HL-60 (cell line): ENCODE measurements around the gene NT5E.

Experiments
- DNase-seq, 2 experiments: peaks; one replicate each; pipeline ENCODE4 v3.0.0-alpha.2; 2010 to 2020; ENCODE audit warnings: low read depth in 1 of 2, low spot score in 1 of 2
- H3K27ac ChIP-seq: fragments of 250-450 bp; sonication (Bioruptor Pico); replicated peaks from 2 replicates; pipeline ENCODE4 v1.5.1; 2020; ENCODE audit warnings: mild to moderate bottlenecking, moderate library complexity
- H3K27me3 ChIP-seq: fragments of 250-450 bp; sonication (Bioruptor Pico); 2 replicates; pipeline ENCODE4 v1.5.1; 2021; ENCODE audit warnings: mild to moderate bottlenecking, moderate library complexity; ENCODE audit not compliant: insufficient read depth, poor library complexity, severe bottlenecking
- H3K4me3 ChIP-seq: replicated peaks from 2 replicates; pipeline ENCODE4 v1.5.1; 2011; ENCODE audit warnings: mild to moderate bottlenecking, control low read depth, low read length; ENCODE audit not compliant: insufficient read depth
- CTCF ChIP-seq: IDR thresholded peaks from one replicate; pipeline ENCODE4 v1.5.1; 2011; ENCODE audit warnings: low read length, control low read depth, inconsistent platforms; ENCODE audit not compliant: insufficient read depth
- GABPA ChIP-seq: IDR thresholded peaks from 2 replicates; pipeline ENCODE4 v1.6.1; 2012; ENCODE audit warnings: low read depth
- POLR2AphosphoS5 ChIP-seq: IDR thresholded peaks from 2 replicates; pipeline ENCODE4 v1.6.1; 2012; ENCODE audit warnings: low read depth
- REST ChIP-seq: IDR thresholded peaks from 2 replicates; pipeline ENCODE4 v1.6.1; 2012; ENCODE audit warnings: low read depth; ENCODE audit not compliant: insufficient replicate concordance
- SPI1 ChIP-seq: IDR thresholded peaks from 2 replicates; pipeline ENCODE4 v1.6.1; 2012; ENCODE audit warnings: low read depth, mild to moderate bottlenecking, borderline replicate concordance

The NT5E gene

GRCh38 chr6:85453490-85453889 is 3.6 kb downstream of the NT5E start:
- peaks cover 48% of the 10 kb centered on the region for H3K27me3 ChIP-seq
- TF ChIP-seq POLR2AphosphoS5 (no peak), REST (no peak), GABPA (no peak), CTCF (no peak), SPI1 (no peak)

GRCh38 chr6:85455471-85456026 is 5.7 kb downstream of the NT5E start:
- Histone ChIP-seq H3K27me3 (peaks cover 29% of the 10 kb centered on the region), H3K4me3 (no peak overlapping the region), H3K27ac (no peak overlapping the region)
- no peak for TF ChIP-seq REST
- TF ChIP-seq GABPA, result no peak
- no peak for TF ChIP-seq CTCF
- no peak for TF ChIP-seq POLR2AphosphoS5
- TF ChIP-seq SPI1, result no peak
- DNase-seq, result no peak

More at GRCh38 chr6:85453490-85453889, 3.6 kb downstream of the NT5E start:
- Histone ChIP-seq H3K4me3 (no peak overlapping the region), H3K27ac (no peak overlapping the region)
- DNase-seq, result no peak

- Histone ChIP-seq H3K27ac (no peak overlapping the region), H3K4me3 (no peak overlapping the region), H3K27me3 (peaks cover 18% of the 10 kb centered on the region)
- DNase-seq, result no peak
- TF ChIP-seq GABPA (no peak), REST (no peak), SPI1 (no peak), CTCF (no peak)
These were observed 6.9 kb downstream of the NT5E start for GRCh38 chr6:85456782-85457181.
